Esophagus (tissue), 2 donors: Measurements from ENCODE around the gene RCN2. TPM values are rescaled to one million over a fixed set of nuclear protein-coding genes. Genes with fewer than 3 reads are reported as not detected.
"Not testable (repeated sequence)": the region's sequence is repeated elsewhere in the genome, so short reads cannot be mapped to it uniquely, and the experiment has no call there.

Experiments used
- H3K27ac ChIP-seq, 2 donors: one replicate each; pipeline ENCODE4 v1.5.1; 2013; ENCODE audit warnings: low read depth in 2 of 2, mild to moderate bottlenecking in 2 of 2, inconsistent platforms in 1 of 2, low read length in 1 of 2, moderate library complexity in 1 of 2
- H3K27me3 ChIP-seq, 2 donors: one replicate each; pipeline ENCODE4 v1.6.1; 2013; ENCODE audit warnings: low read length in 2 of 2, control low read depth in 1 of 2, mild to moderate bottlenecking in 1 of 2; ENCODE audit not compliant: insufficient read depth in 2 of 2, control insufficient read depth in 1 of 2
- H3K36me3 ChIP-seq, 2 donors: one replicate each; pipeline ENCODE4 v1.6.1; 2013; ENCODE audit warnings: low read length in 1 of 2; ENCODE audit not compliant: control insufficient read depth in 2 of 2, insufficient read depth in 2 of 2
- H3K4me1 ChIP-seq, 2 donors: one replicate each; pipeline ENCODE4 v1.6.1; 2013; ENCODE audit warnings: low read length in 1 of 2; ENCODE audit not compliant: control insufficient read depth in 2 of 2, insufficient read depth in 2 of 2
- H3K4me3 ChIP-seq, 2 donors: one replicate each; pipeline ENCODE4 v1.5.1; 2013; ENCODE audit warnings: low read length in 2 of 2, mild to moderate bottlenecking in 2 of 2, low read depth in 1 of 2, moderate library complexity in 1 of 2
- H3K9me3 ChIP-seq, 2 donors: one replicate each; pipeline ENCODE4 v1.6.1; 2013; ENCODE audit warnings: mild to moderate bottlenecking in 2 of 2, low read depth in 1 of 2, low read length in 1 of 2, moderate library complexity in 1 of 2; ENCODE audit not compliant: control insufficient read depth in 2 of 2, insufficient read depth in 1 of 2
- WGBS, 2 donors: extraction: QIAGEN DNeasy Blood & Tissue Kit; methylation state at CpG; one replicate each; pipeline ENCODE4 v1.1.7; 2013; 5-methylcytosine and 5-hydroxymethylcytosine counted together
- polyA plus RNA-seq, 2 donors: library from polyadenylated mRNA; stranded (reverse); fragments of 200-250 nt; gene quantifications; one replicate each; pipeline ENCODE4 v1.2.3, GENCODE V29; 2013
- donor health status: healthy with polysubstance abuse.
- donor health status: Bipolar disorder and iron deficiency.

Gene RCN2
- 10 to 100 TPM; 17.3 to 27.1 TPM for polyA plus RNA-seq

- Histone ChIP-seq H3K4me3 (peak within 1 kb of the TSS; percentile 83 to 95), H3K27ac (peak within 1 kb of the TSS; percentile 89 to 90), H3K4me1 (no peaks in the 10 kb centered on the region), H3K36me3 (peaks cover 0 to 2% of the 10 kb centered on the region in 2 donors), H3K9me3 (no peaks in the 10 kb centered on the region), H3K27me3 (no peaks in the 10 kb centered on the region)
- 0 to 1% methylated on average over 42 to 96 of the region's 96 CpGs for WGBS, 2 donors
Measured at GRCh38 chr15:76931397-76932134, at the start of gene RCN2. Gene RCN2, plus strand, starts transcription at chr15:76931749. Its CDS starts 93 bp downstream, at chr15:76931842.

- WGBS, 2 donors = 96 to 98% methylated on average over 2 of the region's 2 CpGs
- Histone ChIP-seq H3K27me3 (no peaks in the 10 kb centered on the region), H3K27ac (no peak overlapping the region), H3K9me3 (no peaks in the 10 kb centered on the region), H3K4me1 (no peaks in the 10 kb centered on the region), H3K4me3 (no peak overlapping the region), H3K36me3 (peaks cover 0 to 2% of the 10 kb centered on the region in 2 donors)
Measured at GRCh38 chr15:76885212-76885611, 46.3 kb upstream of the RCN2 start.

GRCh38 chr15:76887280-76888141 is 44.0 kb upstream of the RCN2 start:
- not testable (repeated sequence) for H3K4me1 ChIP-seq, H3K36me3 ChIP-seq, H3K9me3 ChIP-seq, H3K27me3 ChIP-seq, H3K27ac ChIP-seq, H3K4me3 ChIP-seq
- 91% methylated on average over 14 of the region's 14 CpGs for WGBS, 2 donors

- H3K4me3 ChIP-seq, H3K4me1 ChIP-seq, H3K27me3 ChIP-seq, H3K9me3 ChIP-seq, H3K27ac ChIP-seq, H3K36me3 ChIP-seq: not testable (repeated sequence)
- WGBS, 2 donors = 93% methylated on average over 5 of the region's 5 CpGs
Measured at GRCh38 chr15:76892836-76893235, 38.7 kb upstream of the RCN2 start.

GRCh38 chr15:76894174-76894573 is 37.4 kb upstream of the RCN2 start:
- Histone ChIP-seq H3K4me3 (no peak overlapping the region), H3K36me3 (no peaks in the 10 kb centered on the region), H3K27ac (no peak overlapping the region), H3K4me1 (no peaks in the 10 kb centered on the region), H3K9me3 (no peaks in the 10 kb centered on the region), H3K27me3 (no peaks in the 10 kb centered on the region)
- WGBS, 2 donors = 93 to 97% methylated on average over 2 of the region's 2 CpGs

GRCh38 chr15:76898102-76898501 is 33.4 kb upstream of the RCN2 start:
- H3K36me3 ChIP-seq = no peaks in the 10 kb centered on the region
- no peaks in the 10 kb centered on the region for H3K9me3 ChIP-seq
- H3K4me1 ChIP-seq = no peaks in the 10 kb centered on the region
- no peak overlapping the region for H3K4me3 ChIP-seq
- 61 to 81% methylated on average over 4 of the region's 4 CpGs for WGBS, 2 donors
- H3K27me3 ChIP-seq = no peaks in the 10 kb centered on the region
- H3K27ac ChIP-seq = no peak overlapping the region

- not testable (repeated sequence) for H3K4me1 ChIP-seq, H3K27me3 ChIP-seq, H3K36me3 ChIP-seq, H3K9me3 ChIP-seq, H3K4me3 ChIP-seq, H3K27ac ChIP-seq
- 93 to 96% methylated on average over 38 to 39 of the region's 39 CpGs for WGBS, 2 donors
Measured at GRCh38 chr15:76899176-76899930, 32.2 kb upstream of the RCN2 start.

- H3K4me3 ChIP-seq, H3K27me3 ChIP-seq, H3K36me3 ChIP-seq, H3K9me3 ChIP-seq, H3K27ac ChIP-seq, H3K4me1 ChIP-seq: not testable (repeated sequence)
- 40 to 89% methylated on average over 1 to 2 of the region's 6 CpGs for WGBS, 2 donors
Measured at GRCh38 chr15:76899931-76900310, 31.6 kb upstream of the RCN2 start.

GRCh38 chr15:76901965-76902364 is 29.6 kb upstream of the RCN2 start:
- Histone ChIP-seq H3K27ac (no peak overlapping the region), H3K27me3 (no peaks in the 10 kb centered on the region), H3K36me3 (no peaks in the 10 kb centered on the region), H3K9me3 (no peaks in the 10 kb centered on the region), H3K4me1 (peaks cover 0 to 2% of the 10 kb centered on the region in 2 donors), H3K4me3 (no peak overlapping the region)
- WGBS, 2 donors = 99 to 100% methylated on average over 2 of the region's 2 CpGs
